Transverse colon (tissue), 3 donors: ENCODE measurements around the gene ENTPD3.

Source experiments
- CTCF ChIP-seq, 5 experiments: fragments of 200-600 bp in 3 of 5; fragments of 450-650 bp in 2 of 5; sonication (generic) in 3 of 5; IDR thresholded peaks; 1 replicate in 2 of 5; 2 replicates in 3 of 5; pipeline ENCODE4 v1.5.1; 2016 to 2017; ENCODE audit warnings: antibody characterized with exemption in 5 of 5, inconsistent platforms in 3 of 5, mild to moderate bottlenecking in 2 of 5, moderate library complexity in 1 of 5
- EP300 ChIP-seq: sonication (generic); formaldehyde crosslinking; IDR thresholded peaks from one replicate; pipeline ENCODE4 v1.6.1; 2017; ENCODE audit warnings: antibody characterized with exemption, low read depth
- POLR2A ChIP-seq: fragments of 450-650 bp; IDR thresholded peaks from one replicate; pipeline ENCODE4 v1.6.1; 2016; ENCODE audit warnings: antibody characterized with exemption, mild to moderate bottlenecking, moderate library complexity

- TF ChIP-seq POLR2A (no peak), CTCF (IDR thresholded peaks at IDR 0.05) (no peak), EP300 (no peak)
Observed at GRCh38 chr3:40461161-40461560, 74.2 kb downstream of the ENTPD3 start.
